GM04503 (cell line): ENCODE results near the gene SLC35C1.
A peak's percentile ranks its signal among the peaks of the same experiment; 100 is the strongest.

Source experiments
- DNase-seq: peaks from one replicate; pipeline ENCODE4 v3.0.0-alpha.2; 2012; ENCODE audit warnings: low read depth

Gene SLC35C1

DNA sequence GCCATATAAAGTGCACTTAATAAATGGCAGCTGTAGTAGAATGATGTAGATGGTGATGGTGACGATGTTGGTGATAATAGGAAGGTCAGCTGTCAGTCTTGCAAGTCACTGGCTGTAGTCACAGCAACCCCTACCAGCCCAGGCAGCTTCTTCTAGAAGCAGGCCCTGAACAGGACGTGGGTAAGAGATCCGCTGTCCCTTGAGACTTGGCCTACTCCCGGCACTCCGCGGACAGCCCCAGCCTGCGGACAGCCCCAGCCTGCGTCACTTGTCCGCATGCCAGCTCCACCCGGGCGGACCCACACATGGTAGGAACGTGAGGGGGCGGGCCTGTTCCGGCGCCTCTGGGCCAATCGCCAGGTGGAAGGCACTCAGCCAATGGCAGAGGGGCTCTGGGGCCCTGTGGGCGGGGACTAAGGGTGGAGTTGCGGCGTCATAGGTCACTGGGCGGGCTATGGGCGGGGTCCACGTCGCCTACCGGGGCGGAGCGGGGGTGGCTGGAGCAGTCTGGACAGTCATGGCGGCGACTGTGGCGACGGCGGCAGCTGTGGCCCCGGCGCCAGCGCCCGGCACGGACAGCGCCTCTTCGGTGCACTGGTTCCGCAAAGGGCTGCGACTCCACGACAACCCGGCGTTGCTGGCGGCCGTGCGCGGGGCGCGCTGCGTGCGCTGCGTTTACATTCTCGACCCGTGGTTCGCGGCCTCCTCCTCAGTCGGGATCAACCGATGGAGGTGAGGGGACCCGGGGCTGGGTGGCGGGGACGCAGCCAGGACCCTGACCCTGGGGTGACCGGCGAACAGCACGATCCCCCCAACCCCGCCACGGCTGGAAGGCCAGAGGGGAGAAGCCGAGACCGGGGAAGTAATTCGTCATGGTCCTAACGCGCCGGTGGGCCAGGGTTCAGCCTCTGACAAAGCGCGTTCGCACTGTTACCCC is 42.3 kb downstream of the SLC35C1 start, which contains the start of gene CRY2:
TSS of gene CRY2 (plus strand) at position 502 of the 937 bp plus-strand sequence. CDS start at position 518, 16 bp downstream.
- peak; percentile 89 for DNase-seq

DNA sequence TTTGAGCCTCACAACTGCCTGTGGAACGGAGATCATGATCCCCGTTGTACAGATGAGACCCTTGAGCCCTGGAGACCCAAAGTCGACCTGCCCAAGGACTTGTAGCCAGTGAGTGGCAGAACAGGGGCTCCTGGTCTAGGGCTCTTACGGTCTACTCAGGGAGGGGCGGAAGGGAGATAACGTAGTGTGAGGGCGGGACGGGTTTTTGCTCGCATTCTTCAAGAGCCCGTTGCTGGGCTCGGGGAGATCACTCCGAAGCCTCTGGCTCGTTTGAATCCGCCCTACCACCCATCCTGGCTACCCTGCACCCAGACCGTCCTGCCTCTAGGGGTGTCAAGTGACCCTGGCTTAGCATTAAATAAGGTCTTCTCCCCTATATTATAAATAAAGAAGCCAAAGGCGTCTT is 43.0 kb downstream of the SLC35C1 start:
- no peak for DNase-seq

DNA sequence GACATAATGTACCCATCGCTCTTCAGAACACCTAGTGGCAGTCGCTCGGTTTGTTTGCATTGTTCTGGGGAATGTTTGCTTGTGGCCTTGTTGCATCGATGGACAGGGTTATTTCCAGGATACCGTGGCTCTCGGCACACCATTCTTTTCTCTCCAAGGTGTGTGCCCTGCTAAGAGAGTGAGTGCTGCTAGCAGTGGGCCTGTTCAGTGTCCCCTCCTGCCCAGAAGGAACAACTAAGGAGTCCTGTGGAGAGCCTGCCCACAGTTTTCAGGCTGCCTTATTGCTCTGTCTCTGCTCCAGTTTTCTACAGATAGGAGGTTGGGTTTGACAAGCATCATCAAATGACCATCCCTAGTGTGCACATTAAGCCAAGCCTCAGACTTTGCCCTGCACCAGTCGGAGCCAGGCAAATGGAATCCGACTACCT is 43.7 kb downstream of the SLC35C1 start:
- DNase-seq: no peak

DNA sequence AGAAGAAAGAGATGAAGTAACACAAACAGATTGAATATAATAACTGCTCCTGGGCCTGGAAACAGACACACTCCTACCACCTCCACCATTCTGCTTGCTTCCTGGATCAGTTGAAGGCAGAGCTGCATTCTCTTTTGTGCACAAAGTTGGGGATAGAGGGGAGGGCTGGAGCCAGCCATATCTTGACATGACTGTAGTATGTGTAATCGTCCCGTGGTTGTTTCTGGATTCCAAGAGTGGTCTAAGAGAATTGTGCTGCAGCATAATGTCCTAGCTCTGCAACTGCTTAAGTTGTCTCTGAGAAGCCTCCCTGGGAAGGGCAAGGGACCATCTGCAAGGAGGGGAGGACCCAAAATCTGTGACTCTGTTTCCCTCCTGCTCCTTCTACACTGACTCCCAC is 45.5 kb downstream of the SLC35C1 start:
- no peak for DNase-seq

DNA sequence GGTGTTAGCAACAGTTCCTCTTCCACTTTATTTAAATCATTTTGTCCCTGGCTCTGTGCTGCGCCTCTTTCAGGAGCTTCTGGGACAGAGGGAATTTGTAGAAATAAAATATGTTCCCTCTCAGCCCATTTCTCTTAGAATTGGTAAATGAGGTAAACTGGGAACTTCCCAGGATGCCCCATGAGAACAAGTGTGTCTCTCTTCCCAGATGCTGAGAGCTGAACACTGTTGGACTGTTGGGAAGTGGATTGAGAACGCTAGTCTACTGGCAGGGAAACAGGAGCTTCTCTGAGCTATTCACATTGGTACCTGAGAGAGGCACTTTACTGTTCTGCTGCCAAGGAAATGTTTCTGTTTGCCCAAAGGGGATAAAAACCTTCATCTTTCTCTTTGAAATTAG is 46.3 kb downstream of the SLC35C1 start:
- no peak for DNase-seq

DNA sequence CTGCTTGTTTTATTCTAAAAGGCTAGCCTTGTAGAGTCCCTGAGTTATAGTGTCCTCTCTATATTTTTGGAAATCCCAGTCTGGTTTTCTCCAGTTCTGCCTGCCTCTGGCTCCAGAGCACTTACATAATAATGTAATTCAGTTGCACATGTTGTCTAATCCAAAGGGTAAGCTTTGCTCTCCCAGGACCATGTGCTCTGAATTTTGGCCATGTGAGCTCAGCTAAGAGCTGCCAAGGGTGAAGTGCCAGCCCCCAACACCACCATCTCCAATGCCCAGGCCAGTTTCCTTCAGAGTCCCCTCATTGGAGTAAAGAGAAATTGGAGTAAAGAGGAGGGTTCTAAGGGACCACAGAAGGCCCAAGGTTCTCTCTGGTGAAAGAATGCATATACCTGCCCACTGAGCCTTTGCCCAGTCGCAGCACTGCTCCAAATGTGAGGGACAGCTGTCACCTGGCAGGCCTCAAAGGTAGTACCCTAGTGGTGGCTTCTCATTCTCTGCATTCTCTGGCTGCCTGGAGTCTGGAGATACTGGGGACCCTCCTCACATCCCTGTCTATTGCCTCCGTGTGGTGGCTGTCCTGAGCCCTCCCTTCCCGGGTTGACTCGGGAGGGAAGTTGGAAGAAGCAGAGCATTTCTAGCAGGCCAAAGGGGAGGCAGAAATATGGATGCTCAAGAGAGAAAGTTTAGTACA is 47.2 kb downstream of the SLC35C1 start:
- DNase-seq: no peak

DNA sequence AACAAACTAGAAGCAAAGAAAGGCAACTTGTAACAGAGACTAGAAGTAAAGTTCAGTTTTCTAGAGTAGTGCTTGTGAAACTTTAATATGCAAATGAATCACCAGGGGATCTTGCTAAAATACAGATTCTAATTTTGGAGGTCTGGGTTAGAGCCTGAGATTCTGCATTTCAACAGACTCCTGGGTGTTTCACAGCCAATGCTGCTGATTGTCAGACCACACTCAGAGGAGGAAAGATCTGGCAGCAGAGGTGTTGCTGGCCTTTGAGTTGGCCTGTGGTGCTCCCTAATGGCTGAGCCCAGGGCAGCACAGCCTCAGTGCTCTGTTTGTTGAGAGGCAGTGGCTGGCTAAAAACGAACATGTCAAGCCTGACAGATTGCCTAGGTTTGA is 47.8 kb downstream of the SLC35C1 start:
- no peak for DNase-seq

DNA sequence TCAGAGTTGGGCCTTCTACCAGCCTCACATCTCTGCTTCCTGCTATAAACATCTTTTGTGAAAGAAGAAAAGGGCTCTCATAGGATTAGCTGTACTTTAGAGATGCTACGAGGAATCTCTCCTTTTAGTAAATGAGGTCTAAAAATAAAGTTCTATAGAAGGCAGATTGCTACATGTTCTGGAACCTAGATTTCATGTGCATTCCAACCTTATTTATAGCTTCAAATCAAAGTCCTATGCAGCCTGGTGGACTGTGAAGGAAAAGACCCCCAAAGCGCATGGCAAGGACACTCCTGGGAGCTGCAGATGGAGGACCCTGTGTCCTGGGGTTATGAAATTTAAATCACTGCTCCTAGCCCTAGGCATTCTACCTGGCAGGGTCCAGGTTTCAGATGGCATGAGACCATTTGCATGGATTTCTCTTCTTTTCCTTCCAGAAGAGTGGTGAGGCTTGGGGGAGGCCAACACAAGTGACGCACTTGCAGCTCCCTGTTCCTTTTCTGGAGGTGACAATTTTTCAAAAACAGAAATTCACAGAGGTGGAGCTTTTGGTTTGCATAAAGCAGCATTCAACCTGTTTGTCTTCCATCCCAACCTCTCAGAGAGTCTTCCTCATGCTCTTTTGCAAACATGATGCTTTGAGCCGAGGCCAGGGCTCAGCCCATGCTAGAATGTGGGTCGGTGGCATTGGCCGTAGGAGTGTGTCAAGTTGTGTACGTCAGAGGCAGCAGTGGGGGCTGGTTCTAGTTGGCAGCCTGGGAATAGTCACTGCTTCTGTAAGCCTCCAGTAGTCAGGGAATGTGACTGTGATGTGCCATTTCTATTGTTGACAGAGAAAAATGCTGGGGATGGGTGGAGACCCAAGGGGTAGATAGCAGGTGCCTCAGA is 48.6 kb downstream of the SLC35C1 start:
- DNase-seq: no peak

DNA sequence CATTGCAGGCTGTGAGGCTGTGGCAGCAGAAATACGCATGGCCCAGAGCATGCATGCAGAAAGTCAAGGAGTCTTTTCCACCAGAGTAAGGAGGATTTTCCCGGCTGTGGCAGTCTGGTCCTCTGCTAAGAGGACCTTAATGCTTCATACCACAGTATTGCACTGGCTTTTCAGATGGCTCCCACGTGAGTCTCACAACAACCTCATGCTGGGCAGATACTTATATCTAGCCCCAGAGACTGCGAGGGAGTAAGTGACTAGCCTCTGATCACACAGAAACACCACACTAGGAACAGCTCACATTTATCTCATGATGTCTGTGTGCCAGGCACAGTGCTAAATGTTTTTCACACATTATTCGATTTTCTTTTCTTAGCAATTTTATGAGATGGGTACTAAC is 50.4 kb downstream of the SLC35C1 start:
- DNase-seq: no peak

DNA sequence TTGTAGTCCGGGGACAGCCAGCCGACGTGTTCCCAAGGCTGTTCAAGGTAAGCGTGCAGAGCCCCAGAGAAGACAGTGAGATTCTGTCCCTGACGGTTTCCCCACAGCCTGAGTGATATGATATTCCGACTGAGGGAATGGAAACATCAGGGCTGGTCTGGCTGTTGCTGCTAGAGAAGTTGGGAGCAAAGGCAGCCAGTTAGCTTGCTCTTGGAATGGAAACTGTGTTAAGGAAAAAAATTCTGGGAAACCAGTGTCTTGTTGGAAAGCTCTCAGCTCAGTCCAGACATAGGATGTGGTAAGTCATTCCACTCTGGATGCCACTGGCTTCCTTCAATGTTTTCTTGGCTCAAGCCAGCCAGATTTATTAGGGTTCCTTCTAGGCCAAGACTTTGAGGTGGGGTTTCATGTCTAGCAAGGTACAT is 51.1 kb downstream of the SLC35C1 start:
- peak; percentile 81 for DNase-seq

DNA sequence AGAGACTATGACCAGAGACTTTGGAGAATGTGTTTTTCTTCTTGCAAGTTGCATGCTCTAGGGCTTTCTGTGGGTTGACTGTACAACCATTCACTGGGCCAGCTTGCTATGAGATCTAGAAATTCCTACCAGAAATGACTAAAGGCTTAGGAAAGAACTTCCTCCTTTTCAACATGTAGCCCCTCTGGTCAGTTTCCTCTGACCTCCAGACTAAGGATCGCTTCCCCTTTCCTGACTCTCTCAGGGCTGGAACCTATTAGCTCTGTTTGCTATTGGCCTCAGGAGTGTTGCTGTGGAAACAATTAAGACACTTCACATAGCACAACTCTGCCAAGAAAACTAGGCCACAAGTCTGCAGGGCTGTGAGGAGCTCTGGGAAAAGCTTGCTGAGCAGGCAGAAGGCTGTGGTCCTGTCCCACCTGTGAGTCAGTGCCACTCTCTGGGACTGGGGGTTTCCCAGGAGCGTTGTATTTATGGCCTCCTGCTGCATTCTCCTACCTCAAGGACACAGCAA is 53.1 kb downstream of the SLC35C1 start:
- DNase-seq: peak; percentile 98

DNA sequence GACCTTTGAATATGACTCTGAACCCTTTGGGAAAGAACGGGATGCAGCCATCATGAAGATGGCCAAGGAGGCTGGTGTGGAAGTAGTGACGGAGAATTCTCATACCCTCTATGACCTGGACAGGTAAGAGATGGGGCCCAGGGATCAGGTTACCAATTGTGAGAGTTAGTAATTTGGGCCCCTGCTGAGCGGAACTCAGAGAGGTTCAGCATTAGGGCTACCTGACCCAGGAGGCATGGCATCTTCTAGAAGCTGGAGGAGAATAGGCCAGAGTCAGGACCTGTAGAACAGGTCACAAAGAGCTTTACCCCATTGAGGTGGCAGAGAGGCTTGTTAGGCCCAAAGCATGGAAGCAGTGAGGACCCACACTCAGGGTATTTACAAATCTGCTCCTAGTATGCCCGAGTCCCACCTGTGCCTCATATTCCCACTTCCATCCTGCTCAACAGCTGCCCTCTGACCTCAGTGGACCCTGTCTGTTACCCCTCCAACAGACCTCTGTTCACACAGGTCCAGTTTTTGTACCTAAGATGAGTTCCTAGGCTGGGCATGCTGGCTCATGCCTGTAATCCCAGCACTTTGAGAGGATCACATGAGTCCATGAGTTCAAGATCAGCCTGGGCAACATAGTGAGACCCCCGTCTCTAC is 53.9 kb downstream of the SLC35C1 start:
- DNase-seq: no peak

DNA sequence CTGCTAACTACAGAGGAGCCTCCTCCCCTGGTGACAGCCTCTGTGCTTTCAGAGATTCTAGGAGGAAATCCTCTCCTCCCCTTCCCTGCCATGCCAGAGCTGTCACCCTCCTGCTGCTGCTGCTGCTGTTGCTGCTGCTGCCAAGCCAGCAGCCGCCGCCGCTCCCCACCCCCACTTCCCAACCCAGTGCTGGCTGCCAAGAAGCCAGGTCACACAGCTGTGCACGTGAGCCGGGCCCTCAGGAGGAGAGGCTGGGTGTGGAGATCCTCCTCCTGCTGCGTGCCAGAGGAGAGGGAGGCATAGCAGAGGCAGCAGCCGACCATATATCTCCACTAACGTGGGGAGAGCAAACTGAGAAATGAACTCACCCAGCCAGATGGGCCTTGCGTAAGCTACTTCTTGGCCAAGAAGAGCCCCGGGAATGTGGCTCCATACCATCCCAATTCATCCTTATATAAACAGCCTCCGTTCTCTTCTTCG is 54.8 kb downstream of the SLC35C1 start:
- DNase-seq: peak; percentile 98

DNA sequence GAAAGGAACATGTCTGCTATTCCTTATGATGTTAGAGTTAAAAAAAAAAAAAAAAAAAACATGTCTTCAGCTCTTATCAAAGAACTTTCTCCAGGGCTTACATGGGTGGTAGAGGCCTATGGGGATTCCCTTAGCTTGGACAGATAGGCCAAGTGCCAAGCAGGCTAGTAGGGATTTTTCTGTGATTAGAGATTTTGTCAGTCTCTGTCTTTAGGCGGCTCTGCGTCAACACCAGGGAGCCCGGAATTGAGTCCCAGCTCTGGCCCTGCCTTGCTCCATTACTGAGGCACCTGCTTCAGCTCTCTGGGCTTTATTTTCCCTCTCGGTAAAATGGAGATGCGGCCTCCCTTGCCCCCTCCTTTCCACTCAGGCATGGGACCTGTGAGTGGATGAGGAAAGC is 55.4 kb downstream of the SLC35C1 start:
- no peak for DNase-seq

DNA sequence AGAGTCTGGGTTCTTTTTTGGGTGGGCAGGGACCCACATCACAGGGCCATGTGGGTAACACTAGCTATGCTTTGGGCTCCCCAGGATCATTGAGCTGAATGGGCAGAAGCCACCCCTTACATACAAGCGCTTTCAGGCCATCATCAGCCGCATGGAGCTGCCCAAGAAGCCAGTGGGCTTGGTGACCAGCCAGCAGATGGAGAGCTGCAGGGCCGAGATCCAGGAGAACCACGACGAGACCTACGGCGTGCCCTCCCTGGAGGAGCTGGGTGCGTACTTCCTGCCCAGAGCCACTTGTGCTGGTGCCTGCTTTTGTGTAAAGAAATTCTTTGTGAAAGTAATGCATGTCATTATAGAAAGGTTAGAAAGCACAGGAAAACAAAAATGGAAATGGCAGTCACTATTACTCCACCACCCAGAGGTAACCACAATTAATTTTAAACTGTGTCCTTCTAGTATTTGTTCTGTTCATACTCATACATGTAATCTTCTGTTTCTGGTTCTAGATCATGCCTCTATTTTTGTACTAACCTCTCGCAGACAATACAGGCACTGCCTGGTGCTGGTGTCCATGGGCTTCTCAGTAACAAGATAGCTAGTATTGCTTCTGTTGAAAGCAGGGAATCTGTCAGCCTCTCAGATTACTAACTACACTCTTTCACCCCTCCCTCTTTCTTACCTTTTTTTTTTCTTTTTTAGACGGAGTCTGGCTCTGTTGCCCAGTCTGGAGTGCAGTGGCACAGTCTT is 56.0 kb downstream of the SLC35C1 start:
- no peak for DNase-seq
